Caco-2 (cell line): ENCODE data around the gene DLL4. TPM values are rescaled to one million over a fixed set of nuclear protein-coding genes. Genes with fewer than 3 reads are reported as not detected.
A peak's percentile ranks its signal among the peaks of the same experiment; 100 is the strongest.

Experiments used
- BruUV-seq: library from RNA; stranded (reverse); fragments of 400-500 nt; replicated peaks from 2 replicates; lab custom pipeline; 2021; lab: Mats Ljungman, UMichigan
- CTCF ChIA-PET: fragments of 300-600 bp; sonication (Branson Sonifier 250); formaldehyde crosslinking; loops from one replicate; lab custom pipeline; 2022; ENCODE audit warnings: antibody characterized with exemption; lab: Charles Lee
- POLR2A ChIA-PET: fragments of 300-600 bp; sonication (Branson Sonifier 250); formaldehyde crosslinking; loops from one replicate; lab custom pipeline; 2022; ENCODE audit warnings: antibody characterized with exemption; lab: Charles Lee
- DNase-seq, 2 experiments: peaks; one replicate each; pipeline versions ENCODE4 v3.0.0 to v3.0.0-alpha.2; 2020 to 2022
- H3K27me3 ChIP-seq: replicated peaks from 2 replicates; pipeline ENCODE4 v1.6.0; 2011; ENCODE audit warnings: low read length; ENCODE audit not compliant: control insufficient read depth, insufficient read depth
- H3K36me3 ChIP-seq: 2 replicates; pipeline ENCODE4 v1.5.1; 2011; ENCODE audit warnings: low read length; ENCODE audit not compliant: control insufficient read depth, insufficient read depth
- H3K4me1 ChIP-seq: fragments of 250-450 bp; sonication (Bioruptor Pico); 2 replicates; pipeline ENCODE4 v1.5.1; 2020; ENCODE audit warnings: mild to moderate bottlenecking
- H3K4me3 ChIP-seq: 2 replicates; pipeline ENCODE4 v1.5.1; 2011; ENCODE audit warnings: low read depth, mild to moderate bottlenecking, control low read depth, low read length
- H3K9me3 ChIP-seq: fragments of 250-450 bp; sonication (Bioruptor Pico); 2 replicates; pipeline ENCODE4 v1.5.1; 2020; ENCODE audit warnings: mild to moderate bottlenecking, moderate library complexity
- H3K27ac Mint-ChIP-seq: one replicate; pipeline ENCODE4 v1.8.0; 2022; ENCODE audit warnings: mixed read lengths; ENCODE audit not compliant: unreplicated experiment
- H3K27me3 Mint-ChIP-seq: one replicate; pipeline ENCODE4 v1.8.0; 2022; ENCODE audit warnings: mixed read lengths; ENCODE audit not compliant: insufficient read depth, unreplicated experiment
- H3K36me3 Mint-ChIP-seq: one replicate; pipeline ENCODE4 v1.8.0; 2022; ENCODE audit warnings: mild to moderate bottlenecking, mixed read lengths; ENCODE audit not compliant: insufficient read depth, unreplicated experiment
- H3K4me1 Mint-ChIP-seq: one replicate; pipeline ENCODE4 v1.8.0; 2022; ENCODE audit warnings: low read depth, mixed read lengths; ENCODE audit not compliant: unreplicated experiment
- H3K4me3 Mint-ChIP-seq: one replicate; pipeline ENCODE4 v1.8.0; 2022; ENCODE audit warnings: mild to moderate bottlenecking, moderate library complexity, mixed read lengths; ENCODE audit not compliant: unreplicated experiment
- H3K9me3 Mint-ChIP-seq: one replicate; pipeline ENCODE4 v1.8.0; 2022; ENCODE audit warnings: mixed read lengths; ENCODE audit not compliant: unreplicated experiment
- intact Hi-C: fragments of 100-400 bp; cut with micrococcal nuclease; formaldehyde crosslinking; loops from one replicate; pipeline ENCODE4 v1.10.0; 2022; ENCODE audit not compliant: unreplicated experiment
- total RNA-seq: library from RNA; stranded (reverse); gene quantifications from 2 replicates; pipeline ENCODE4 v1.2.3, GENCODE V29; 2022
- TF ChIP-seq, protein P1 (sequence below), 2 experiments: fragments of 200-600 bp in 1 of 2; IDR thresholded peaks; 1 replicate in 1 of 2; 2 replicates in 1 of 2; pipeline versions ENCODE4 v1.5.1 to v1.8.0; 2011 to 2022; ENCODE audit warnings: antibody characterized with exemption in 1 of 2, control low read depth in 1 of 2, inconsistent platforms in 1 of 2, low read depth in 1 of 2, low read length in 1 of 2, mild to moderate bottlenecking in 1 of 2, moderate library complexity in 1 of 2; ENCODE audit not compliant: insufficient read depth in 1 of 2, severe bottlenecking in 1 of 2, unreplicated experiment in 1 of 2

Gene DLL4
- total RNA-seq, 1 experiment from 2014 or later: 3.4 TPM

DNA sequence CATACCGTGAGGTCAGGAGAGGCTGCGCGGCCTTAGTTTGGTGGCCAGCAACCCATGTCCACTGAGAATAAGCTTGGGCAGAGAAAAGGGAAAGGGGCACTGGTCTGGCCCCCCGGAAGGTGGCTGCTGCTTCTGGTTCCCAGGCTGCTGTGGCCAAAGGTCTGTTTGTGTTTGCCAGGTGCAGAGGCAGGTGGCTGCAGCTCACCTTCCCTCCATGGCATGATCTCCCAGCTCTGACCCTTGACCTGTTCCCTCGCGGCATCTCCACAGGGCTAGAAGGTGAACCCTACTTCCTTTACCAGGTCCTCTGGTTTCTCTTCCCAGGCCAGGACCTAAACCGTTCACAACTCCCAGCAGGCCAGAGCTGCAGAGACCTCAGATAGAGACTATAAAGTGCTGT is 21.0 kb upstream of the DLL4 start:
- Histone ChIP-seq H3K4me3 (no peak overlapping the region), H3K36me3 (peaks cover 2% of the 10 kb centered on the region; the same call in 1 of the 2 replicates), H3K9me3 (no peaks in the 10 kb centered on the region), H3K4me1 (peaks cover 28% of the 10 kb centered on the region), H3K27me3 (no peaks in the 10 kb centered on the region)
- H3K36me3 Mint-ChIP-seq: peaks cover 36% of the 10 kb centered on the region
- POLR2A ChIA-PET: interaction anchor here (0.6 to 1.4 kb wide), 3 partner anchors 20 to 23 kb away, joined by 3 to 7 read pairs (median 6); partner anchors contain the start of gene DLL4
- no peak overlapping the region for H3K4me3 Mint-ChIP-seq
- DNase-seq: peak in 1 of 2 experiments; percentile 63
- H3K27ac Mint-ChIP-seq: peak overlapping the region; percentile 59
- H3K4me1 Mint-ChIP-seq: peaks cover 12% of the 10 kb centered on the region
- TF ChIP-seq, protein P1, sequence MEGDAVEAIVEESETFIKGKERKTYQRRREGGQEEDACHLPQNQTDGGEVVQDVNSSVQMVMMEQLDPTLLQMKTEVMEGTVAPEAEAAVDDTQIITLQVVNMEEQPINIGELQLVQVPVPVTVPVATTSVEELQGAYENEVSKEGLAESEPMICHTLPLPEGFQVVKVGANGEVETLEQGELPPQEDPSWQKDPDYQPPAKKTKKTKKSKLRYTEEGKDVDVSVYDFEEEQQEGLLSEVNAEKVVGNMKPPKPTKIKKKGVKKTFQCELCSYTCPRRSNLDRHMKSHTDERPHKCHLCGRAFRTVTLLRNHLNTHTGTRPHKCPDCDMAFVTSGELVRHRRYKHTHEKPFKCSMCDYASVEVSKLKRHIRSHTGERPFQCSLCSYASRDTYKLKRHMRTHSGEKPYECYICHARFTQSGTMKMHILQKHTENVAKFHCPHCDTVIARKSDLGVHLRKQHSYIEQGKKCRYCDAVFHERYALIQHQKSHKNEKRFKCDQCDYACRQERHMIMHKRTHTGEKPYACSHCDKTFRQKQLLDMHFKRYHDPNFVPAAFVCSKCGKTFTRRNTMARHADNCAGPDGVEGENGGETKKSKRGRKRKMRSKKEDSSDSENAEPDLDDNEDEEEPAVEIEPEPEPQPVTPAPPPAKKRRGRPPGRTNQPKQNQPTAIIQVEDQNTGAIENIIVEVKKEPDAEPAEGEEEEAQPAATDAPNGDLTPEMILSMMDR (IDR thresholded peaks at IDR 0.05; ENCODE audit: insufficient read depth in 1 of 2, low read depth in 1 of 2, low read length in 1 of 2, severe bottlenecking in 1 of 2, unreplicated experiment in 1 of 2): no peak
- H3K27me3 Mint-ChIP-seq: no peaks in the 10 kb centered on the region
- no peaks in the 10 kb centered on the region for H3K9me3 Mint-ChIP-seq
- CTCF ChIA-PET: interaction anchor here (0.6 to 2.3 kb wide), 4 partner anchors 14 to 232 kb away, joined by 3 to 12 read pairs (median 6); partner anchors contain the start of genes DLL4 and VPS18
- intact Hi-C loops: loop anchor here (5.0 to 10.0 kb wide), 2 partner anchors 34 to 427 kb away; partner anchors contain the start of genes NUSAP1 and OIP5
- no TSS peak for BruUV-seq

DNA sequence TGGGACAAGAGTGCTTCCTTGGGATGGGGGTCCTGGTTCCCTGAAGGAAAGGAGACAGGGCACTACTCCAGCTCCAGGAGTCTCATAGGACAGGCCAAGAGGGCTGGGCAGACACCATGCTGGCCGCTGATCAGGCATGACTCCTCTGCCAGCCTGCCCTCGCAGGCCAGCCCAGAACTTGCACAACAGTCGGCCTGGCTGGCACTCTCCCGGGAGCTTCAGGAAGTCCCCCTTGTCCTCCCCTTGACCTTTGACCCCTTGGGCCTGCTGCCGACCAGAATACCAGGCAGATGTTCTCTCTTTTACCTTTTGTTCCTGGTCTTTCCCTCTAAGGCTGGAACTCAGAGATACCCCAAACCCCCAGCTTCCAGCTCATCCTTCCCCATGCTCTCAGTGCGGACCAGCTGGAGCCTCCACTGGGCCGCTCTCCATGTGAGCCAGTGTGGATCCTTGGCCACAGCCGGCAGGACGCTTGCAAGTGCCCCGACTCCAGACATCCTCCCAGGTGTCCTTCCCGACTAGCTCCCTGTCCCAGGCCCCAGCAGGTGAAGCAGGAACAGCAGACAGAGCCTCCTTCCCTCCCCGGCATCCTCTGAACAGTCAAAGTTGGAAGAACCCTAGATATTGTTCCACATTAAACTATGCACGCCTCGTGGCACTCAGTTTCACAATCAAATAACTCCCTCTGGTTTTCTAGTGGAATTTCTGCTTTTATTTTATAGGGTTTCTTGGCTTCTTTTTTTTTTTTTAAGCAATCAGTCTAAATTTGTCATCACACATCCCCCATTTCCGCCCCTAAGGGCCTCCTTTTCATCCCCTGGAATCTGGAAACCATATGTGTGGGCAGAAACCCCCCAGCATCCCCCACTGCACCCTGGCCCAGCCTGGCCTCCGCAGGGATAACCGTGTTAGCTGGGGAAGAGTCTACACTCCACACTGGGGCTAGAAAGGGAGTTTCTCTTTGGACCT is 19.2 kb upstream of the DLL4 start:
- no peaks in the 10 kb centered on the region for H3K27me3 Mint-ChIP-seq
- Histone ChIP-seq H3K36me3 (no peaks in the 10 kb centered on the region), H3K4me3 (no peak overlapping the region), H3K4me1 (peaks cover 28% of the 10 kb centered on the region), H3K9me3 (no peaks in the 10 kb centered on the region), H3K27me3 (no peaks in the 10 kb centered on the region)
- TF ChIP-seq, protein P1 (IDR thresholded peaks at IDR 0.05; ENCODE audit: insufficient read depth in 1 of 2, low read depth in 1 of 2, low read length in 1 of 2, severe bottlenecking in 1 of 2, unreplicated experiment in 1 of 2): no peak
- no peaks in the 10 kb centered on the region for H3K9me3 Mint-ChIP-seq
- intact Hi-C loops: loop anchor here (5.0 to 10.0 kb wide), 2 partner anchors 32 to 425 kb away; partner anchors contain the start of genes NUSAP1 and OIP5
- H3K4me1 Mint-ChIP-seq: peaks cover 12% of the 10 kb centered on the region
- POLR2A ChIA-PET: interaction anchor here (1.8 kb wide), 1 partner anchor 19 kb away, joined by 6 read pairs; no protein-coding TSS in a partner anchor
- BruUV-seq: no TSS peak
- DNase-seq: no peak
- no peak overlapping the region for H3K4me3 Mint-ChIP-seq
- CTCF ChIA-PET: interaction anchor here (0.6 to 2.3 kb wide), 3 partner anchors 21 to 124 kb away, joined by 3 to 12 read pairs (median 3); no protein-coding TSS in a partner anchor
- peaks cover 18% of the 10 kb centered on the region for H3K36me3 Mint-ChIP-seq
- H3K27ac Mint-ChIP-seq: no peak overlapping the region

DNA sequence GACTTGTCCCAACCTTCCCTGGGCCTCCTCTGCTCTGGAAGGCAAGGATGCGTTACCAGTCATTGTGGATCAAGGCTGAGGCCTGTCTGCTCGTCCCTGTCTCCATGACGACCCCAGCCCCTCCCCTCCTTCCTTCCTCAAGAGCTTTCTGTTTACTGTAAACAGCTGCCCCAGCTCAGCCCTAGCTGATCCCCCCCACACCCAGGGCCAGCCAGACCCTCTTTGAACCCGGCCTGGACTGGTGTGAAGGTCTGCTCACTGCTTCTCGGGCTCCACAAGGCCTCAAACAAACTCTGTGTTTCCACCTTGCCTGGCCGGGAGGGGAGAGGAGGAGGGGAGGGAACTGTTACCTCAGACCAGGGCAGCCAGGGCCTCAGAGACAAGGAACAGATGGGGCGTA is 18.0 kb upstream of the DLL4 start:
- no peaks in the 10 kb centered on the region for H3K9me3 ChIP-seq
- peaks cover 5% of the 10 kb centered on the region for H3K4me1 Mint-ChIP-seq
- POLR2A ChIA-PET: interaction anchor here (1.8 kb wide), 1 partner anchor 17 kb away, joined by 6 read pairs; no protein-coding TSS in a partner anchor
- CTCF ChIA-PET: interaction anchor here (0.6 kb wide), 1 partner anchor 31 kb away, joined by 3 read pairs; no protein-coding TSS in a partner anchor
- DNase-seq: no peak
- no peaks in the 10 kb centered on the region for H3K9me3 Mint-ChIP-seq
- H3K4me3 ChIP-seq: no peak overlapping the region
- no peaks in the 10 kb centered on the region for H3K27me3 Mint-ChIP-seq
- H3K27ac Mint-ChIP-seq: no peak overlapping the region
- TF ChIP-seq, protein P1 (IDR thresholded peaks at IDR 0.05; ENCODE audit: insufficient read depth in 1 of 2, low read depth in 1 of 2, low read length in 1 of 2, severe bottlenecking in 1 of 2, unreplicated experiment in 1 of 2): no peak
- no peak overlapping the region for H3K4me3 Mint-ChIP-seq
- peaks cover 22% of the 10 kb centered on the region for H3K4me1 ChIP-seq
- no peaks in the 10 kb centered on the region for H3K27me3 ChIP-seq
- no peaks in the 10 kb centered on the region for H3K36me3 ChIP-seq
- H3K36me3 Mint-ChIP-seq: peaks cover 10% of the 10 kb centered on the region
- BruUV-seq: no TSS peak
- intact Hi-C loops: no loop called here
